ENCODE data around the gene LPP.

Gene LPP

GRCh38 chr3:188911026-188911850 is 757.3 kb downstream of the LPP start:
- no peak for DNase-seq

- DNase-seq: no peak
Measured at GRCh38 chr3:188913084-188913483, 759.1 kb downstream of the LPP start.

- no peak for DNase-seq
Measured at GRCh38 chr3:188914552-188914951, 760.6 kb downstream of the LPP start.

- DNase-seq: no peak
Measured at GRCh38 chr3:188915127-188915526, 761.2 kb downstream of the LPP start.

GRCh38 chr3:188916934-188917401 is 763.0 kb downstream of the LPP start:
- no peak for DNase-seq

- DNase-seq: no peak
Measured at GRCh38 chr3:188918093-188918492, 764.1 kb downstream of the LPP start.

- no peak for DNase-seq
Measured at GRCh38 chr3:188923671-188924070, 769.7 kb downstream of the LPP start.

GRCh38 chr3:188925376-188925775 is 771.4 kb downstream of the LPP start:
- no peak for DNase-seq

- no peak for DNase-seq
Measured at GRCh38 chr3:188926111-188926510, 772.2 kb downstream of the LPP start.

GRCh38 chr3:188926741-188927511 is 773.0 kb downstream of the LPP start:
- no peak for DNase-seq

- no peak for DNase-seq
Measured at GRCh38 chr3:188927971-188928370, 774.0 kb downstream of the LPP start.

- DNase-seq: no peak
Measured at GRCh38 chr3:188929137-188929536, 775.2 kb downstream of the LPP start.

GRCh38 chr3:188931036-188931435 is 777.1 kb downstream of the LPP start:
- no peak for DNase-seq

- DNase-seq: no peak
Measured at GRCh38 chr3:188931531-188931930, 777.6 kb downstream of the LPP start.

- peak; percentile 59 for DNase-seq
Measured at GRCh38 chr3:188934989-188935388, 781.0 kb downstream of the LPP start.

GRCh38 chr3:188936597-188937107 is 782.7 kb downstream of the LPP start:
- DNase-seq: no peak

GRCh38 chr3:188937389-188937788 is 783.4 kb downstream of the LPP start:
- DNase-seq: no peak

GRCh38 chr3:188938999-188939398 is 785.0 kb downstream of the LPP start:
- DNase-seq: no peak

GRCh38 chr3:188939814-188940572 is 786.0 kb downstream of the LPP start:
- no peak for DNase-seq
